Heart left ventricle (tissue), 16 donors: ENCODE data around the gene POFUT2. TPM values are rescaled to one million over a fixed set of nuclear protein-coding genes. Genes with fewer than 3 reads are reported as not detected.

Experiments used
- ATAC-seq, 4 donors: fragments of 200-7000 bp; cut with Tn5 transposase; one replicate each; pipeline ENCODE4 v1.9.1; 2020 to 2022; ENCODE audit warnings: moderate library complexity in 4 of 4, mild to moderate bottlenecking in 3 of 4, moderate number of reproducible peaks in 1 of 4
- DNase-seq, 5 donors: peaks; one replicate each; pipeline ENCODE4 v3.0.0-alpha.2; 2020
- H3K27ac ChIP-seq, 12 donors: fragments of 200-600 bp; sonication (generic) in 4 of 12; one replicate each; pipeline versions ENCODE4 v1.5.0 to v1.8.0; 2016 to 2022; ENCODE audit warnings: mild to moderate bottlenecking in 2 of 12
- H3K27me3 ChIP-seq, 9 donors: fragments of 200-600 bp; sonication (generic) in 2 of 9; one replicate each; pipeline versions ENCODE4 v1.5.1 to v1.8.0; 2016 to 2022; ENCODE audit warnings: mild to moderate bottlenecking in 3 of 9
- H3K36me3 ChIP-seq, 9 donors: fragments of 200-600 bp; sonication (generic) in 2 of 9; one replicate each; pipeline versions ENCODE4 v1.5.0 to v1.8.0; 2018 to 2022; ENCODE audit warnings: mild to moderate bottlenecking in 2 of 9
- H3K4me1 ChIP-seq, 12 donors: fragments of 200-600 bp; sonication (generic) in 4 of 12; one replicate each; pipeline versions ENCODE4 v1.5.0 to v1.8.0; 2016 to 2022; ENCODE audit warnings: mild to moderate bottlenecking in 3 of 12
- H3K4me3 ChIP-seq, 12 donors: fragments of 200-600 bp; sonication (generic) in 4 of 12; one replicate each; pipeline versions ENCODE4 v1.5.0 to v1.8.0; 2017 to 2022; ENCODE audit warnings: mild to moderate bottlenecking in 9 of 12, moderate library complexity in 4 of 12
- H3K9me3 ChIP-seq, 12 donors: fragments of 200-600 bp; sonication (generic) in 4 of 12; one replicate each; pipeline versions ENCODE4 v1.5.0 to v1.8.0; 2016 to 2022; ENCODE audit warnings: mild to moderate bottlenecking in 1 of 12
- CTCF ChIP-seq, 12 donors: fragments of 200-600 bp; sonication (generic) in 4 of 12; IDR thresholded peaks; one replicate each; pipeline versions ENCODE4 v1.5.0 to v1.8.0; 2018 to 2022; ENCODE audit warnings: antibody characterized with exemption in 12 of 12, mild to moderate bottlenecking in 5 of 12
- POLR2A ChIP-seq, 2 donors: fragments of 450-650 bp; IDR thresholded peaks; one replicate each; pipeline ENCODE4 v1.6.1; 2017; ENCODE audit warnings: antibody characterized with exemption in 2 of 2, mild to moderate bottlenecking in 2 of 2, moderate library complexity in 2 of 2
- WGBS, 4 donors: extraction: QIAGEN DNeasy Blood & Tissue Kit in 2 of 4; methylation state at CpG; one replicate each; pipeline versions ENCODE4 v1.1.5 to v1.1.7; 2013 to 2018; 5-methylcytosine and 5-hydroxymethylcytosine counted together
- intact Hi-C, 10 donors: fragments of 100-400 bp; cut with DNase I; formaldehyde crosslinking; loops; one replicate each; pipeline versions ENCODE4 v1.11.1 to v1.14.2; 2022
- polyA plus RNA-seq, 2 donors: library from polyadenylated mRNA; stranded (reverse); fragments of 200-250 nt; gene quantifications; one replicate each; pipeline ENCODE4 v1.2.3, GENCODE V29; 2013
- total RNA-seq, 9 donors: library from RNA; depleted of rRNA in 2 of 9; stranded (reverse); fragments of >200 nt in 2 of 9; fragmentation: NEBNext Ultra II Directional in 3 of 9; extraction: Animal tissue kit (Norgen Biotek cat#: 25700) in 3 of 9; gene quantifications; one replicate each; pipeline versions ENCODE4 v1.1.0 to v1.2.4, GENCODE V29; 2016 to 2023
- donor health status: ischemic (EF 13 %, LVEDD 7.1; RV severe dilation, severe dysfunction).
- donor health status: healthy with polysubstance abuse.
- donor health status: DM: no; HTN: yes; CAD: no.
- donor health status: DM: no; HTN: no; CAD: no.
- donor health status: ischemic (EF 25% LVEDD 6.9; RV normal size, moderate dysfunction).
- donor health status: ischemic (EF 25% LVEDD 5.7; RV mildly dilated, moderate dysfunction).
- donor health status: healthy.
- donor health status: DM: yes; HTN: yes; CAD: no.
- donor health status: ischemic (EF 35%, LVEDD 5.7; RV mildly dilated, moderate dysfunction).
- donor health status: nonischemic (EF 11% LVEDD 7.7; RV severe dilation, severe dysfunction).
- donor health status: DM: yes; HTN: yes; CAD: no.
- donor health status: PGD.
- donor health status: ischemic (EF 29% LVEDD 5.4; RV normal size, mild dysfunction).
- donor health status: nonischemic (EF 23%, LVEDD 6.1; RV moderate dilation, normal function).

POFUT2 gene
- total and polyA plus RNA-seq, 11 donors: 10.8 to 25.8 (median 18.5) TPM

GRCh38 chr21:45234127-45234526 is 53.6 kb downstream of the POFUT2 start:
- TF ChIP-seq POLR2A (IDR thresholded peaks at IDR 0.05) (no peak), CTCF (IDR thresholded peaks at IDR 0.05) (no peak)
- DNase-seq (no peak), ATAC-seq (no peak)
- H3K4me3 ChIP-seq: peak overlapping the region in 2 of 12 donors; percentile 13 to 15
- peaks cover 0 to 24% (median 6%) of the 10 kb centered on the region in 9 donors for H3K27me3 ChIP-seq
- H3K27ac ChIP-seq: no peak overlapping the region
- no peaks in the 10 kb centered on the region for H3K36me3 ChIP-seq
- intact Hi-C loops: no loop called here
- WGBS, 4 donors: 79 to 87% (median 85%) methylated on average over 28 of the region's 28 CpGs
- H3K9me3 ChIP-seq: no peaks in the 10 kb centered on the region
- no peaks in the 10 kb centered on the region for H3K4me1 ChIP-seq

GRCh38 chr21:45231705-45232104 is 56.0 kb downstream of the POFUT2 start:
- intact Hi-C loops: no loop called here
- no peak for DNase-seq

GRCh38 chr21:45228656-45229240 is 58.9 kb downstream of the POFUT2 start:
- intact Hi-C loops: no loop called here
- TF ChIP-seq POLR2A (IDR thresholded peaks at IDR 0.05) (no peak), CTCF (IDR thresholded peaks at IDR 0.05) (no peak)
- H3K27me3 ChIP-seq: peaks cover 0 to 13% (median 0%) of the 10 kb centered on the region in 9 donors
- ATAC-seq: no peak
- H3K4me1 ChIP-seq: peaks cover 0 to 5% (median 0%) of the 10 kb centered on the region in 12 donors
- H3K27ac ChIP-seq: no peak overlapping the region
- no peak for DNase-seq
- 83 to 88% (median 87%) methylated on average over 3 of the region's 3 CpGs for WGBS, 4 donors
- no peaks in the 10 kb centered on the region for H3K9me3 ChIP-seq
- H3K4me3 ChIP-seq: no peak overlapping the region
- H3K36me3 ChIP-seq: peaks cover 0 to 4% (median 2%) of the 10 kb centered on the region in 9 donors

More at GRCh38 chr21:45231705-45232104, 56.0 kb downstream of the POFUT2 start:
- Histone ChIP-seq H3K27me3 (peaks cover 0 to 24% (median 6%) of the 10 kb centered on the region in 9 donors), H3K4me3 (no peak overlapping the region), H3K36me3 (no peaks in the 10 kb centered on the region), H3K27ac (no peak overlapping the region), H3K4me1 (peaks cover 0 to 5% (median 0%) of the 10 kb centered on the region in 12 donors), H3K9me3 (no peaks in the 10 kb centered on the region)
- no peak for ATAC-seq
- TF ChIP-seq POLR2A (IDR thresholded peaks at IDR 0.05) (no peak), CTCF (IDR thresholded peaks at IDR 0.05) (no peak)
- WGBS, 4 donors: 87 to 93% (median 89%) methylated on average over 3 of the region's 3 CpGs

- TF ChIP-seq POLR2A (IDR thresholded peaks at IDR 0.05): no peak
- Histone ChIP-seq H3K4me1 (peaks cover 0 to 5% (median 0%) of the 10 kb centered on the region in 12 donors), H3K4me3 (no peak overlapping the region), H3K36me3 (peaks cover 0 to 10% (median 6%) of the 10 kb centered on the region in 9 donors), H3K9me3 (no peaks in the 10 kb centered on the region), H3K27ac (peak overlapping the region in 1 of 12 donors; percentile 7), H3K27me3 (peaks cover 0 to 8% (median 0%) of the 10 kb centered on the region in 9 donors)
- intact Hi-C loops: no loop called here
- ATAC-seq (peak in 2 of 4 donors; percentile 56), DNase-seq (no peak)
- 31 to 48% (median 42%) methylated on average over 6 of the region's 6 CpGs for WGBS, 4 donors
Observed at GRCh38 chr21:45228171-45228641, 59.5 kb downstream of the POFUT2 start.
